ENCODE results near the gene CFAP46.

GRCh38 chr10:132761395-132762060, 180.8 kb downstream of the CFAP46 start:
- TF ChIP-seq CTCF (IDR thresholded peaks at IDR 0.05 in 8 of 11, conservative IDR thresholded peaks at IDR 0.05 in 3 of 11) (no peak), POLR2AphosphoS5 (IDR thresholded peaks at IDR 0.05) (no peak)

Data from spleen (tissue), 7 donors.